Kidney epithelial cell (primary cell): ENCODE measurements around the gene NOL7. TPM values are rescaled to one million over a fixed set of nuclear protein-coding genes. Genes with fewer than 3 reads are reported as not detected.
A peak's percentile ranks its signal among the peaks of the same experiment; 100 is the strongest.

Experiments
- DNase-seq: peaks from one replicate; pipeline ENCODE4 v3.0.0-alpha.2; 2010; ENCODE audit warnings: low read depth
- H3K27me3 ChIP-seq: 2 replicates; pipeline ENCODE4 v1.6.0; 2011; ENCODE audit warnings: low read length; ENCODE audit not compliant: control insufficient read depth, insufficient read depth
- H3K36me3 ChIP-seq: 2 replicates; pipeline ENCODE4 v1.5.1; 2011; ENCODE audit warnings: low read length; ENCODE audit not compliant: control insufficient read depth, insufficient read depth
- H3K4me3 ChIP-seq: 2 replicates; pipeline ENCODE4 v1.5.1; 2011; ENCODE audit warnings: low read depth, mild to moderate bottlenecking, control low read depth, low read length
- total RNA-seq: library from RNA; depleted of rRNA; stranded (reverse); fragments of >200 nt; gene quantifications from 2 replicates; pipeline ENCODE4 v1.2.3, GENCODE V29; 2015
- TF ChIP-seq, protein P1 (sequence below): IDR thresholded peaks from 2 replicates; pipeline ENCODE4 v1.5.1; 2011; ENCODE audit warnings: mild to moderate bottlenecking, moderate library complexity, low read length, control low read depth, inconsistent platforms; ENCODE audit not compliant: insufficient read depth, poor library complexity, severe bottlenecking

NOL7 gene
- 116 and 178 TPM in 2 replicates for total RNA-seq

DNA sequence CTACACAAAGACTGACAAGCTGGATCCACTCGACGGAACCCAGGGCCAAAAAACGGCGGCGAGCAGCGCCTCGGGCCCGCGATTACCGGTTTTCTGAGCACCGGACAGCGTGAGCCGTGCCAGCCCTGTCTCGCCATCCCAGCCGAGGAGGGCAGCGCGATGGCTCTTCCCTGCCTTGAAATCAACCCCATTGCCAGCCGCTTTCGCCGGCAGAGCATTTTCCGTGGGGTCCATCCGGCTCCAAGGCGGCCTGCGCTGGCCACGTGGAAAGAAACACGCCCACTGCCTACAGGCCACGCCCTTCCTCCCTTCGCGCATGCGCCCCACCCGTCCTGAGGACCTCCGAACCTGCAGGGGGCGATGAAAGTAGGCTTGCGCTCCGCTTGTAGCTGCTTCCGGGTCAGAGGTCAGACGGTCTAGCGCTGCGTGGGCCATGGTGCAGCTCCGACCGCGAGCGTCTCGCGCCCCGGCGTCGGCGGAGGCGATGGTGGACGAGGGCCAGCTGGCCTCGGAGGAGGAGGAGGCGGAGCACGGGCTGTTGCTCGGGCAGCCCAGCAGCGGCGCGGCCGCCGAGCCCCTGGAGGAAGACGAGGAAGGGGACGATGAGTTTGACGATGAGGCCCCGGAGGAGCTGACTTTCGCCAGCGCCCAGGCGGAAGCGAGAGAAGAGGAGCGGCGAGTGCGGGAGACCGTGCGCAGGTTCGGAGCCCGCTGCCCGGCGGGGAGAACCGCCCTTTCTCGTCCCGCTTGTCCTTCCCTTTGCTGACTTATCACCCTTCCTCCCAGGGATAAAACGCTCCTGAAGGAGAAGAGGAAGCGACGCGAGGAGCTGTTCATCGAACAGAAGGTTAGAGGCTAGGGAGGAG lies at the start of gene NOL7:
Gene NOL7, plus strand, starts transcription at position 410 of the 866 bp plus-strand sequence. Its CDS starts 24 bp downstream, at position 434.
- TF ChIP-seq, protein P1, sequence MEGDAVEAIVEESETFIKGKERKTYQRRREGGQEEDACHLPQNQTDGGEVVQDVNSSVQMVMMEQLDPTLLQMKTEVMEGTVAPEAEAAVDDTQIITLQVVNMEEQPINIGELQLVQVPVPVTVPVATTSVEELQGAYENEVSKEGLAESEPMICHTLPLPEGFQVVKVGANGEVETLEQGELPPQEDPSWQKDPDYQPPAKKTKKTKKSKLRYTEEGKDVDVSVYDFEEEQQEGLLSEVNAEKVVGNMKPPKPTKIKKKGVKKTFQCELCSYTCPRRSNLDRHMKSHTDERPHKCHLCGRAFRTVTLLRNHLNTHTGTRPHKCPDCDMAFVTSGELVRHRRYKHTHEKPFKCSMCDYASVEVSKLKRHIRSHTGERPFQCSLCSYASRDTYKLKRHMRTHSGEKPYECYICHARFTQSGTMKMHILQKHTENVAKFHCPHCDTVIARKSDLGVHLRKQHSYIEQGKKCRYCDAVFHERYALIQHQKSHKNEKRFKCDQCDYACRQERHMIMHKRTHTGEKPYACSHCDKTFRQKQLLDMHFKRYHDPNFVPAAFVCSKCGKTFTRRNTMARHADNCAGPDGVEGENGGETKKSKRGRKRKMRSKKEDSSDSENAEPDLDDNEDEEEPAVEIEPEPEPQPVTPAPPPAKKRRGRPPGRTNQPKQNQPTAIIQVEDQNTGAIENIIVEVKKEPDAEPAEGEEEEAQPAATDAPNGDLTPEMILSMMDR, result peak; percentile 95
- peak; percentile 82 for DNase-seq
- Histone ChIP-seq H3K36me3 (no peaks in the 10 kb centered on the region), H3K27me3 (no peaks in the 10 kb centered on the region), H3K4me3 (peak within 1 kb of the TSS; percentile 100)

DNA sequence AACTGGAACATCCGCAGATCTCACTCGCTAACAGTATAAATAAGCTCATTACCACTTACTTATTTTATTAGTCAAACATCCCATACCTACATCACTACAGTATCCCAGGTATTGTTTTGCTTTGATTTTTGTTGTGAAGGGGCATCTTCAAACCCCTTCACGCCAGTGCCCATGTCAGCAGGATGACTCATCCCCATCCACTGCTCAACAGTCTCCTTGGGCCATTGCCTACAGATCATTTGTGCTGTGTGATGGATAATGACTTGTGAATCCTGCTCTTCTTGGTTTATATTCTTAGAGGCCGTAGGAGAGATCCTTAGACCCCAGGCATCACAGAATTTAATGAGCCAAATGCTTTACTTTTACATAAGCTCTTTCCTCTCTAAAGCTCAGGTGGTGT lies 49.2 kb upstream of the NOL7 start:
- DNase-seq, result no peak
- Histone ChIP-seq H3K27me3 (no peaks in the 10 kb centered on the region), H3K36me3 (no peaks in the 10 kb centered on the region), H3K4me3 (no peak overlapping the region)
- TF ChIP-seq, protein P1, result no peak

DNA sequence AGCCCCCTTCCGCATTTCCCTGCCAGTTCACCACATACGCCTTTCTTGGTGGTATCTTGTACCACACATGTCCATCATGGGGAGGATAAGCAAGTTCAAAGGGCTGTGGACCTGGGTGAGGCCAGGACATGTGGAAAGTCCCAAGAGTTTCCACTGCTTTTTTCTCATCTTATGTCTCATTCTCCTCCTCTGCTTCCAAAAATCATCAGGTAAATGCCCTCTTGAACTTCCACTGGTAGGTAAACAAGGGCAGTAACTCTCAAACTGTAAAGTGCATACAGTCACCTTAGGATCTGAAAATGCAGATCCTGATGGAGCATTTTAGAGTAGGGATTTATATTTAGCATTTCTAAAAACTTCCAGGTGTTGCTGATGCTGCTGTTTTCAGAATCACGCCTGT lies 48.6 kb upstream of the NOL7 start:
- Histone ChIP-seq H3K4me3 (no peak overlapping the region), H3K36me3 (no peaks in the 10 kb centered on the region), H3K27me3 (no peaks in the 10 kb centered on the region)
- TF ChIP-seq, protein P1, result no peak
- DNase-seq, result no peak

DNA sequence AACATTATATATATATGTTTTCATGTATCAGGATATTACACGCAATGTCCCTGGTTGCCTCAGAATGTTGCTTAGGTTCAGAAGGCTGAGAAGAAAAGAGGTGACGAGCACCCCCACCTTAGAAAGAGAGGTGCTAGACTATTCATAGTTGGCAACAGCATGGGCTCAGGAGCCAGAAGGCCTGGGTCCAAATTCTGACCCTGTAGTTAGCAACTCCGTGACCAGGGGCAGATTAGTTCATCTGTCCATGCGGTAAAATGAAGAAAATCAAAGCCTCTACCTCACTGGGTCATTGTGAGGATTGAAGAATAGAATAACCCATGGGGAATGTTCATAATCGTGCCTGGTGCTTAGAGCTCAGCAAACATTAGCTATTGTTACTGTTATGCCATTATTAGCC lies 46.2 kb upstream of the NOL7 start:
- Histone ChIP-seq H3K27me3 (no peaks in the 10 kb centered on the region), H3K36me3 (no peaks in the 10 kb centered on the region), H3K4me3 (no peak overlapping the region)
- TF ChIP-seq, protein P1, result no peak
- DNase-seq, result no peak

DNA sequence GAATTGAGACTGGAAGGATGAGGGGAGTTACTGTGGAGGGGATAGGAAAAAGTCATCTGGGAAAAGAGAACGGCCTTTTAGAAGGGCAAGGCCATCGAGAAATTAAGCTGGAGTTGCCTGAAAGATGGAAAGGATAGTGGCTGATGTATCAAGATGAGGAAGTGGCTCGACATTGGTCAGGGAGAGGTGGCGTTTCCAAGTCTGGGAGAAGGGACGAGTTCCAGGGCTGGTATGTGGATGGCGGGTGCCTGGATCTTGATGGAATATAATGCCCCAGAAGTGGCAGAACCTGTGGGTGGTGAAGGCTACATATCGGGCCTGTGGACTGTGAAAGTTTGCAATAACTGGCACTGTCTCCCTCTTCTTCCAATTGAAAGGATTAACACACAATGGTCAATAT lies 42.9 kb upstream of the NOL7 start:
- no peak overlapping the region for H3K4me3 ChIP-seq
- no peak for DNase-seq
- H3K27me3 ChIP-seq, result no peaks in the 10 kb centered on the region
- TF ChIP-seq, protein P1, result no peak
- no peaks in the 10 kb centered on the region for H3K36me3 ChIP-seq
